GM19328 (cell line): ENCODE measurements around the gene CRLF3.
"Not testable (repeated sequence)": the region's sequence is repeated elsewhere in the genome, so short reads cannot be mapped to it uniquely, and the experiment has no call there.

Source experiments
- ATAC-seq: cut with Tn5 transposase; IDR thresholded peaks from one replicate; pipeline ENCODE4 v1.9.1; 2021; ENCODE audit warnings: mild to moderate bottlenecking, moderate library complexity; ENCODE audit not compliant: unreplicated experiment

CRLF3 gene

DNA sequence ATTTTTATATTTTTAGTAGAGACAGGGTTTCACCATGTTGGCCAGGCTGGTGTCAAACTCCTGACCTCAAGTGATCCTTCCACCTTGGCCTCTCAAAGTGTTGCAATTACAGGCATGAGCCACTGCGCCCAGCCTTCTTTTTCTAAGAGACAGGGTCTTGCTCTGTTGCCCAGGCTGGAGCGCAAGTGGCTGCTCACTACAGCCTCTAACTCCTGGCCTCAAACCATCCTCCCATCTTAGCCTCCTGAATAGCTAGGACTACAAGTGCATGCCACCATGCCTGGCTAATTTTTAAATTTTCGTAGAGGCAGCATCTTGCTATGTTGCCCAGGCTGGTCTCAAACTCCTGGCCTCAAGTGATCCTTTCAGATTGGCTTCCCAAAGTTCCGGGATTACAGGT lies 76.9 kb downstream of the CRLF3 start:
- not testable (repeated sequence) for ATAC-seq

DNA sequence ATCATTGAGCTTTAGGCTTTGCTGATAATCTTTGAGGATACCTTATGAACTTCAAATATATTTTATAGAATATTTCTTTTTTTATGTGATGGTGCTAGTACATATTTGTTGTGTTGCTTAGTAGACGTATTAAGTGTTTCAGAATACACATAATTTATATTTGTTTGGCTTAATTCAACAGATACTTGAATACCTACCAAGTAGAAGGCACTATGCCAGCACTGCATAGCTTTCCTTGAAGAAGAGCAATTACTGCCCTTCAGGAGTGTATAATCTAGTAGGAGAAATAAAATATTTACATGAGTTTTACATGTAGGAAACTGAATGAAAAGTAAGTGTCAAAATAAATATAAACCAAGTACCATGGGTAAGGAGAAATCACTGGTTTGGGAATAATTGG lies 81.8 kb downstream of the CRLF3 start:
- ATAC-seq: not testable (repeated sequence)

- not testable (repeated sequence) for ATAC-seq
Observed at GRCh38 chr17:30736371-30736770, 88.1 kb downstream of the CRLF3 start.

- ATAC-seq: not testable (repeated sequence)
Observed at GRCh38 chr17:30735644-30736043, 88.8 kb downstream of the CRLF3 start.

- ATAC-seq: not testable (repeated sequence)
Observed at GRCh38 chr17:30735206-30735605, 89.3 kb downstream of the CRLF3 start.

DNA sequence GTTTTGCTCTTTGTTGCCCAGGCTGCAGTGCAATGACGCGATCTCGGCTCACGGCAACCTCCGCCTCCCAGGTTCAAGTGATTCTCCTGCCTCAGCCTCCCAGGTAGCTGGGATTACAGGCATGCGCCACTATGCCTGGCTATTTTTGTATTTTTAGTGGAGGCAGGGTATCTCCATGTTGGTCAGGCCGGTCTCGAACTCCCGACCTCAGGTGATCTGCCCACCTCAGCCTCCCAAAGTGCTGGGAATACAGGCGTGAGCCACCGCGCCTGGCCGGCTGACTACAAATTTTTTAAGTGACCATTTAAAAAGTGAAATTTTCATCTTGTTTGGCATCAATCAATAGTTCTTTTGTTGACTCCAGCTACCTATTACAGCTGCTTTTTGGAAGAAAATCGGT lies 90.3 kb downstream of the CRLF3 start:
- not testable (repeated sequence) for ATAC-seq
